GM21526 (cell line): ENCODE measurements around the gene NXPH2.
"Not testable (repeated sequence)": the region's sequence is repeated elsewhere in the genome, so short reads cannot be mapped to it uniquely, and the experiment has no call there.

Experiments used
- ATAC-seq: cut with Tn5 transposase; IDR thresholded peaks from one replicate; pipeline ENCODE4 v1.9.1; 2021; ENCODE audit warnings: moderate library complexity; ENCODE audit not compliant: unreplicated experiment, low FRiP score

NXPH2 gene

GRCh38 chr2:138648606-138649005, 131.6 kb downstream of the NXPH2 start:
- ATAC-seq = no peak

DNA sequence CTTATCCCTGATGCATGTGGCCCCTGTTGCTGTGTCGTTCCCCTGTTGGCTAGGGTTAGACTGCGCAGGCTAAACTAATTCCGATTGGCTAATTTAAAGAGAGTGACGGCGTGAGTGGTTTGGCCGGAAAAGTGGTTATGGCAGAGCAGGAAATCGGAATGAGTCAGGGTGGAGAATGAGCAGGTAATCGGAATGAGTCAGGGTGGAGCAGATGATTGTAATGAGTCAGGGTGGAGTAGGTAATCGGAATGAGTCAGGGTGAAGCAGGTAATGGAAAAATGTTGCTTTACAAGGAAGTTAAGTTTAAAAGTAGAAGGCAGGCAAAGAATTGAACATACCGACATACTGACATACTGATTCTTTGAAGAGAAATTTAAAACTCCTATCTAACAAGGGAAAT, 135.4 kb downstream of the NXPH2 start:
- ATAC-seq = not testable (repeated sequence)

DNA sequence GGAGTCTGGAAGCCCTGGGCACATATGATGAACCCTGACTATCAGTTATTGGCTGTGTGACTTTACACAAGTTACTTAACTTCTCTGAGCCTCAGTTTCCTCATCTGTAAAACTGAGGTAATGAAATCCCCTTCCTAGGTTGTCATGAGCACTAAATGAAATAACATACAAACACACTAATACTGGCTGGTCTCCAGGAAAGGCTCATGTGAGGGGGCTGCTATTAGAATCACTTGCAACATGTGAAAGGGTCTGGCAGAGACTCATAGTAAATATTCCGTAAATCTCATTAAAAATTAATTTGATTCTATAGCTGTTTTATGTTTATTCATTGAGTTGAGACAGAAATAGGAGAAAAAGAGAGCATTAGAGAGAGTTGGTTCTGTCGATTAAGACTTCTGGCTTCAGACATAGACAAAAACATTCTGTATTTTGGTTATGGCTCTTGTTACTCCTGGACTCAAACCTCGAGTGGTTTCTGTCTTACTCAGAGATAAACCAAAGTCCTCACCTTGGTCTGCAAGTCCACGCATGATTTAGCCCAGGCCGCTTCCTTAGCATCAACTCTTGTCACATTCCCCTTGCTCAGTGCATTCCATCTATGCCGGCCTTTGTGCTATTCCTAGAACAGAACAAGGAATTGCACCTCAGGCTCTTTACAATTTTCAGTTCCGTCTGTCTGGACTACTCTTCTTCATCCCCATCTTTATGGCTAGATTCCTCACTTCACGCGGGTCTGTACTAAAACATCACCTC, 139.1 kb downstream of the NXPH2 start:
- ATAC-seq = no peak

GRCh38 chr2:138637686-138638085, 142.5 kb downstream of the NXPH2 start:
- no peak for ATAC-seq

GRCh38 chr2:138637061-138637460, 143.1 kb downstream of the NXPH2 start:
- no peak for ATAC-seq

- no peak for ATAC-seq
These were observed 147.1 kb downstream of the NXPH2 start for GRCh38 chr2:138633049-138633448.

DNA sequence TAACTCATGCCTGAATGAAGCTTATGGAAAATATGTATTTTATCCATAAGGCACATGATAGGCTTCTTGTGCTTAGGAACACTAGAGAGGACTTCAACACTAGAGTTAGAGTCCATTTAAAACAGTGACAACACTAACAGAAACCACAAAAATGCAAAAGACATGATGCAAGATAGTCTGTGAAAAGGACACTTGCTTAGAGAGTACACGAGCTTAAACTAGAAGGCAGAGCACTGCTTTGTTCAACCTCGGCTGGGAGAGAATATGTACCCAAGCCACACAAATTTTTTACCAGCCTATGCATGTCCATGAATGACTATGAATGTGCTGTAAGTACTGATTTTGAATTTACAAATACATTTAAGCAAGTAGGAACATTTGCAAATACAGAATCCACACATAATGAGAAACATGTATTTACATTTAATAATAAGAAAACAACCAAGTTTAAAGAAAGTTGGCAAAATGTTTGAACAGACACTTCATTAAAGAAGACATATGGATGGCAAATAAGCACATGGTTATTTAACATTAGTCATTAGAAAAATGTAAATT, 148.0 kb downstream of the NXPH2 start:
- ATAC-seq = no peak

- ATAC-seq = no peak
These were observed 150.0 kb downstream of the NXPH2 start for GRCh38 chr2:138630164-138630563.

- no peak for ATAC-seq
These were observed 154.0 kb downstream of the NXPH2 start for GRCh38 chr2:138626148-138626547.

DNA sequence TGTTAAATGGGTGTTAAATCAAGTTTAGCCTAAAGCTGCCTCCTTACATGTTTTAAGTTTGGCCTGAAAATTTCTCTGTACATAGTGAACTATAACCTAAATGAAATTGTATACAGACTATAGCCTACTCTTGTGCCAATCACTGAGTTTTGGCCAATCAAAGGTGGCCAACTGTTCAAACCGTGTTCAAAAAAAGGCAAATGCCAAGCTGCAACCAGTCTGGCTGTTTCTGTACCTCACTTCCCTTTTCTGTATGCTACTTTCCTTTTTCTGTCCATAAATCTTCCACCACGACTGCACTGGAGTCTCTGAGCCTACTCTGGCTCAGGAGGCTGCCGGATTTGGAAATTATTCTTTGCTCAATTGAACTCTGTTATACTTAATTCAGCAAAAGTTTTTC, 157.6 kb downstream of the NXPH2 start:
- no peak for ATAC-seq

DNA sequence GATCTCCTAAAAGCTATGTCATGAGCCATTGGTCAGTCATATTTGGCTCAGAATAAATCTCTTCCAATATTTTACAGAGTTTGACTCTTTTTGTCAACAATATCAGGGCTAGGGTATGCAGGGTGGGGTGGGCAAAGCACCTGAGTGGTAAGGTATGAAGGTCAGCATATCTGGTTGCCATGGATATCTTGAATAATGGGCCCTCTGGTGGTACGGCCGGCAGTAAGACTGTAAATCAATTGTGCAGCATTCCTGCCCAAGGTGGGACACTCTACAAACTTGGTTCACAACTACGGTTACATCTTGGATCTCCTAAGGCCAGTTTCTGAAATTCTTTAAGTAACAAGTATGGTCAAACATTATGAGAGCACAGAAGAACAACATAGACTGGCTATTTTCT, 159.1 kb downstream of the NXPH2 start:
- ATAC-seq = no peak

GRCh38 chr2:138620431-138620830, 159.8 kb downstream of the NXPH2 start:
- ATAC-seq = no peak
